ENCODE results near the gene PARD3B.

Gene PARD3B

DNA sequence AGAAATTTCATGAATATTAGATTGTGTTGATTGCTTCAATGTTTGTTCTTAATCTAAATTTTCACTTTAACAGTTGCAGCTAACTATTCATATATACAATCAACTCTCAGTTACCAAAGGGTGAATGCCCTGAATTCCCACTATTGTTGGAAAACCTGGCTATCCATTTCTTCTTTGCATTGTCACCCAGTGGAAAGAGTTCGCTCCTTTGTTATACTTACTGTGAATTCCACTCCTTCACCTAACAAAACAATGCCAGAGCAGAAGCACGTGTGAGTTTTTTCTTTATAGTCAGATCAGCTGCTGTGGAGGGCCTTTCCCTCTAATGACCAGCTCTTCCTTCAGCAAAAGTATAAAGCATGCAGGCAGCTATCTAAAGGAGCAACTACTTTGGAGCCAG is 727.9 kb downstream of the PARD3B start:
- TF ChIP-seq, protein P1, sequence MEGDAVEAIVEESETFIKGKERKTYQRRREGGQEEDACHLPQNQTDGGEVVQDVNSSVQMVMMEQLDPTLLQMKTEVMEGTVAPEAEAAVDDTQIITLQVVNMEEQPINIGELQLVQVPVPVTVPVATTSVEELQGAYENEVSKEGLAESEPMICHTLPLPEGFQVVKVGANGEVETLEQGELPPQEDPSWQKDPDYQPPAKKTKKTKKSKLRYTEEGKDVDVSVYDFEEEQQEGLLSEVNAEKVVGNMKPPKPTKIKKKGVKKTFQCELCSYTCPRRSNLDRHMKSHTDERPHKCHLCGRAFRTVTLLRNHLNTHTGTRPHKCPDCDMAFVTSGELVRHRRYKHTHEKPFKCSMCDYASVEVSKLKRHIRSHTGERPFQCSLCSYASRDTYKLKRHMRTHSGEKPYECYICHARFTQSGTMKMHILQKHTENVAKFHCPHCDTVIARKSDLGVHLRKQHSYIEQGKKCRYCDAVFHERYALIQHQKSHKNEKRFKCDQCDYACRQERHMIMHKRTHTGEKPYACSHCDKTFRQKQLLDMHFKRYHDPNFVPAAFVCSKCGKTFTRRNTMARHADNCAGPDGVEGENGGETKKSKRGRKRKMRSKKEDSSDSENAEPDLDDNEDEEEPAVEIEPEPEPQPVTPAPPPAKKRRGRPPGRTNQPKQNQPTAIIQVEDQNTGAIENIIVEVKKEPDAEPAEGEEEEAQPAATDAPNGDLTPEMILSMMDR (IDR thresholded peaks at IDR 0.05; ENCODE audit: insufficient read depth, low read length, poor library complexity, severe bottlenecking) = no peak
- no peaks in the 10 kb centered on the region; the same call in 1 of the 2 replicates for H3K27me3 ChIP-seq (replicated peaks; ENCODE audit: control insufficient read depth, insufficient read depth, low read length)
- DNase-seq (ENCODE audit: extremely low read depth, insufficient read length) = no peak
- no peak overlapping the region for H3K4me3 ChIP-seq (replicated peaks; ENCODE audit: low read depth, low read length)
- no peaks in the 10 kb centered on the region for H3K36me3 ChIP-seq (ENCODE audit: control insufficient read depth, insufficient read depth, low read length)

DNA sequence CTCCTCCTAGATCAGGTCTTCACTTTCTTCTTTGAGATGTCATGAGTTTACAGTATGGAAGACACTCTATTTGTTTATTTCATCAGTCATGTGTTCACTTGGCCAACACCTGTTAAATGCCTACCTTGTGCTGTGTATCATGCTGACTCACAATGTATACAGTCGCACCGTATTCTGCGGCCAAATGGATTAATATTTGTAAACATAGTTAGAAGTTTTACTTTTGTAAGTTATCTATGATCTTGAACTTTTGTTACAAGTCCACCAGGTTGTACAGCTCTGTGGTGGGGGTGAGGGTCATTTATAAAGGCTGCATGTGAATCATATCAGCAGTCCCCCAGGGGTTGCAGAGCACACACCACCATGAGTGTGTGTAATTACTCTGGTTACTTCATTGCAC is 728.4 kb downstream of the PARD3B start:
- no peaks in the 10 kb centered on the region; the same call in 1 of the 2 replicates for H3K27me3 ChIP-seq (replicated peaks; ENCODE audit: control insufficient read depth, insufficient read depth, low read length)
- no peak overlapping the region for H3K4me3 ChIP-seq (replicated peaks; ENCODE audit: low read depth, low read length)
- no peaks in the 10 kb centered on the region for H3K36me3 ChIP-seq (ENCODE audit: control insufficient read depth, insufficient read depth, low read length)
- no peak for DNase-seq (ENCODE audit: extremely low read depth, insufficient read length)
- TF ChIP-seq, protein P1 (IDR thresholded peaks at IDR 0.05; ENCODE audit: insufficient read depth, low read length, poor library complexity, severe bottlenecking) = no peak

DNA sequence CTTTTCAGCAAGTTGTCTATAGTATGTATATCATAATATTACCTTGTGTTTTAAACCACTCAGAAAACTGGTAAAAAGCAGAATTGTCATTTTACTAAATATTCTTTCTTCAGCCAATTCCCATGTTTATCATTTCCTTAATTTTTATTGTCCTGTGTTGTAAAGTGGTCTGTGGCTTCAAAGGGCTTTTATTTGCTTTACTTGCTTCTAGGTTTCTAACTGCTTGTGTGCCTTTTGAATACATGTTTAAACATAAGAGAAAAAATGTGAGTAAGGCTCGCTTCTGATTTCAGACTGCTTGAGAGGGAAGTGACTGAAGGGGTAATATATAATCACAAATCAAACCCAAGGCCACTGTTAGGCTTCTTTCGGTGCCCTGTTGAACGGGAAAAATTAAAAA is 729.5 kb downstream of the PARD3B start:
- TF ChIP-seq, protein P1 (IDR thresholded peaks at IDR 0.05; ENCODE audit: insufficient read depth, low read length, poor library complexity, severe bottlenecking) = no peak
- DNase-seq (ENCODE audit: extremely low read depth, insufficient read length) = no peak
- Histone ChIP-seq H3K27me3 (replicated peaks; ENCODE audit: control insufficient read depth, insufficient read depth, low read length) (no peaks in the 10 kb centered on the region; the same call in 1 of the 2 replicates), H3K4me3 (replicated peaks; ENCODE audit: low read depth, low read length) (no peak overlapping the region), H3K36me3 (ENCODE audit: control insufficient read depth, insufficient read depth, low read length) (no peaks in the 10 kb centered on the region)

DNA sequence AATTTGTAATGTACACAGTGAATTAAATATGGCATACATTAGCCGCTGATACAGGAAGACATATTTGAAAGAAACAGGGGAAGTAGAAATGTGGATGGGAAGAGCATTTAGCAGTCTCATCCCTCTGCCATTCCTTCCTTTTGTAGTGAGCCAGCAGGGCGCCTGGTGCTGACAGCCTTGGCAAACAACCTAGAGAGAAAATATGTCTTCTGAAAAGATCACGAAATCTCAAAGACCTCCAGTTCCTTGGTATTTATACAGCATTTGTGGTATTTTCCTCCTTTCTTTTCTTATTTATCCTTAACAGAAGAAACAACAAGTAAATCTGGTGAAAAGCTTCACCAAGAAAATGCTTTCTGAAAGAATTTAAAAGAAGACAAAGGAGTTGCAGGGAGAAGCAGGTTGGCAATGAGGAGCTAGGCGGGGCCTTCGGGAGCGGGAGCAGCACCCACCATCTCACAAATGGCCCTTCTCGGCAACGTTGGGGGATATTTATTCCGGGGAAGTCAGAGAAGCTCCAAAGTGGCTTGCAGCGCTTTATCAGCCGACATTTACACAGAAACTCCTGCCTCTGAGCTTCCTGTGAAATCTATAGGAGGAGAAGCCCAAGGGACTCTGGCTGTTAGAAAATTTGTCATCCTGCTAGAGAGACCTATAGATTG is 731.0 kb downstream of the PARD3B start:
- H3K36me3 ChIP-seq (ENCODE audit: control insufficient read depth, insufficient read depth, low read length) = no peaks in the 10 kb centered on the region
- H3K4me3 ChIP-seq (replicated peaks; ENCODE audit: low read depth, low read length) = no peak overlapping the region
- TF ChIP-seq, protein P1 (IDR thresholded peaks at IDR 0.05; ENCODE audit: insufficient read depth, low read length, poor library complexity, severe bottlenecking) = no peak
- DNase-seq (ENCODE audit: extremely low read depth, insufficient read length) = no peak
- no peaks in the 10 kb centered on the region; the same call in 1 of the 2 replicates for H3K27me3 ChIP-seq (replicated peaks; ENCODE audit: control insufficient read depth, insufficient read depth, low read length)

DNA sequence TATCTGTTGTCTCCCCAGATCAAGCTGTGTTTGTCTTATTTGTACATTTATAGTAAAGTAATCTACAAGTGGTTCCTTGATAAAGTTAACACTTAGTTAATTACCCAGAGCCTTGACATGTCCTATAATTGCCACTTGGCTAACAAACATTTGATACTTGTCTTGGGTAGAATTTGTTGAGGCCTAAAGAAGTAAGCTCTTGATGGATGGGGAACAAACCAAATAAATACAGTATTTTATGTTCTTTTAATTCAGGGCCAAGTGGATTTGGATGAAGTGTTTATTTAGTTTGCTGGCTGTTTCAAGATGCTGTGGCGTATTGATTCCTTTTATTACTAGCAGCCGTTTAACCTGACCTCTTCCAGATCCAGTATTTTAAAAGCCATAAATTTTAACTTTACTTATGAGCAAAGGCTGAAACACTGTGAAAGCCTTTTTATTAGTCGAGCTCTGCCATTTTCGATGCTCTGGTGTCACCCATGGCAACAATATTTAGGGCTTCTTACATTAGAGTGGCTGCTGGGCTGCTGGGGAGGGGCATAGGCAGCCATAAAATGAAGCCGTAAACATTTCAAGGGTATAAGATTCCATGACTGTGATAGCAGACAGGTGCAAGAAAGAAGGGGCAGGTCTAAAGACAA is 735.4 kb downstream of the PARD3B start:
- DNase-seq (ENCODE audit: extremely low read depth, insufficient read length) = no peak
- TF ChIP-seq, protein P1 (IDR thresholded peaks at IDR 0.05; ENCODE audit: insufficient read depth, low read length, poor library complexity, severe bottlenecking) = no peak
- Histone ChIP-seq H3K27me3 (replicated peaks; ENCODE audit: control insufficient read depth, insufficient read depth, low read length) (no peaks in the 10 kb centered on the region), H3K4me3 (replicated peaks; ENCODE audit: low read depth, low read length) (no peak overlapping the region), H3K36me3 (ENCODE audit: control insufficient read depth, insufficient read depth, low read length) (no peaks in the 10 kb centered on the region)
